Lung (tissue), 12 donors: ENCODE data around the gene MYO16. TPM values are rescaled to one million over a fixed set of nuclear protein-coding genes. Genes with fewer than 3 reads are reported as not detected.

Experiments
- ATAC-seq: fragments of 200-7000 bp; cut with Tn5 transposase; one replicate; pipeline ENCODE4 v1.9.1; 2020; ENCODE audit warnings: moderate number of reproducible peaks; ENCODE audit not compliant: insufficient read depth, low FRiP score
- DNase-seq, 3 donors: peaks; one replicate each; pipeline ENCODE4 v3.0.0-alpha.2; 2013 to 2017
- H3K27ac ChIP-seq, 2 donors: one replicate each; pipeline ENCODE4 v1.5.1; 2013; ENCODE audit warnings: mild to moderate bottlenecking in 2 of 2, moderate library complexity in 2 of 2, control low read depth in 1 of 2, inconsistent platforms in 1 of 2, low read depth in 1 of 2, low read length in 1 of 2
- H3K27me3 ChIP-seq, 3 donors: one replicate each; pipeline ENCODE4 v1.5.1; 2013; ENCODE audit warnings: low read length in 2 of 3; ENCODE audit not compliant: control insufficient read depth in 3 of 3, insufficient read depth in 3 of 3
- H3K36me3 ChIP-seq, 4 donors: one replicate each; pipeline ENCODE4 v1.5.1; 2013; ENCODE audit warnings: low read length in 4 of 4, mild to moderate bottlenecking in 1 of 4, moderate library complexity in 1 of 4; ENCODE audit not compliant: control insufficient read depth in 4 of 4, insufficient read depth in 4 of 4
- H3K4me1 ChIP-seq, 5 donors: one replicate each; pipeline ENCODE4 v1.5.1; 2013; ENCODE audit warnings: low read length in 5 of 5, mild to moderate bottlenecking in 2 of 5, moderate library complexity in 1 of 5; ENCODE audit not compliant: control insufficient read depth in 5 of 5, insufficient read depth in 5 of 5
- H3K4me3 ChIP-seq: one replicate; pipeline ENCODE4 v1.5.1; 2013; ENCODE audit warnings: mild to moderate bottlenecking, control low read depth, moderate library complexity
- H3K9ac ChIP-seq, 2 donors: one replicate each; pipeline ENCODE4 v1.5.1; 2013; ENCODE audit warnings: low read length in 2 of 2, control low read depth in 1 of 2; ENCODE audit not compliant: insufficient read depth in 1 of 2
- H3K9me3 ChIP-seq, 4 donors: one replicate each; pipeline ENCODE4 v1.5.1; 2013; ENCODE audit warnings: low read length in 3 of 4, mild to moderate bottlenecking in 1 of 4, moderate library complexity in 1 of 4; ENCODE audit not compliant: control insufficient read depth in 4 of 4, insufficient read depth in 3 of 4
- WGBS, 2 donors: extraction: QIAGEN DNeasy Blood & Tissue Kit; methylation state at CpG; one replicate each; pipeline ENCODE4 v1.1.7; 2013; 5-methylcytosine and 5-hydroxymethylcytosine counted together
- polyA plus RNA-seq, 2 donors: library from polyadenylated mRNA; stranded (reverse); fragments of 200-250 nt; gene quantifications; one replicate each; pipeline ENCODE4 v1.2.1, GENCODE V29; 2013
- total RNA-seq, 2 donors: library from RNA; depleted of rRNA in 1 of 2; stranded (reverse); fragments of >200 nt in 1 of 2; gene quantifications; one replicate each; pipeline ENCODE4 v1.2.1, GENCODE V29; 2014 to 2021
- TF ChIP-seq, protein P1 (sequence below): IDR thresholded peaks from 2 replicates; pipeline ENCODE4 v1.5.1; 2012; ENCODE audit warnings: mild to moderate bottlenecking; ENCODE audit errors: control extremely low read depth, extremely low read depth
- donor health status: control.
- donor health status: control.
- donor health status: Bipolar disorder and iron deficiency.
- donor health status: healthy.
- donor health status: DM: yes; HTN: yes; CAD: no.

Gene MYO16
- total and polyA plus RNA-seq, 4 donors: 0.12 to 13.8 (median 0.88) TPM

- H3K9ac ChIP-seq: no peak overlapping the region
- WGBS, 2 donors: 48 to 67% methylated on average over 1 of the region's 1 CpG
- H3K36me3 ChIP-seq: no peaks in the 10 kb centered on the region
- H3K9me3 ChIP-seq: peaks cover 0 to 16% (median 3%) of the 10 kb centered on the region in 4 donors
- no peaks in the 10 kb centered on the region for H3K4me1 ChIP-seq
- H3K27me3 ChIP-seq: no peaks in the 10 kb centered on the region
- ATAC-seq: no peak
- TF ChIP-seq, protein P1, sequence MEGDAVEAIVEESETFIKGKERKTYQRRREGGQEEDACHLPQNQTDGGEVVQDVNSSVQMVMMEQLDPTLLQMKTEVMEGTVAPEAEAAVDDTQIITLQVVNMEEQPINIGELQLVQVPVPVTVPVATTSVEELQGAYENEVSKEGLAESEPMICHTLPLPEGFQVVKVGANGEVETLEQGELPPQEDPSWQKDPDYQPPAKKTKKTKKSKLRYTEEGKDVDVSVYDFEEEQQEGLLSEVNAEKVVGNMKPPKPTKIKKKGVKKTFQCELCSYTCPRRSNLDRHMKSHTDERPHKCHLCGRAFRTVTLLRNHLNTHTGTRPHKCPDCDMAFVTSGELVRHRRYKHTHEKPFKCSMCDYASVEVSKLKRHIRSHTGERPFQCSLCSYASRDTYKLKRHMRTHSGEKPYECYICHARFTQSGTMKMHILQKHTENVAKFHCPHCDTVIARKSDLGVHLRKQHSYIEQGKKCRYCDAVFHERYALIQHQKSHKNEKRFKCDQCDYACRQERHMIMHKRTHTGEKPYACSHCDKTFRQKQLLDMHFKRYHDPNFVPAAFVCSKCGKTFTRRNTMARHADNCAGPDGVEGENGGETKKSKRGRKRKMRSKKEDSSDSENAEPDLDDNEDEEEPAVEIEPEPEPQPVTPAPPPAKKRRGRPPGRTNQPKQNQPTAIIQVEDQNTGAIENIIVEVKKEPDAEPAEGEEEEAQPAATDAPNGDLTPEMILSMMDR: no peak
- DNase-seq: no peak
- no peak overlapping the region for H3K4me3 ChIP-seq
- H3K27ac ChIP-seq: no peak overlapping the region
Observed at GRCh38 chr13:108669381-108669780, 40.0 kb downstream of the MYO16 start.

DNA sequence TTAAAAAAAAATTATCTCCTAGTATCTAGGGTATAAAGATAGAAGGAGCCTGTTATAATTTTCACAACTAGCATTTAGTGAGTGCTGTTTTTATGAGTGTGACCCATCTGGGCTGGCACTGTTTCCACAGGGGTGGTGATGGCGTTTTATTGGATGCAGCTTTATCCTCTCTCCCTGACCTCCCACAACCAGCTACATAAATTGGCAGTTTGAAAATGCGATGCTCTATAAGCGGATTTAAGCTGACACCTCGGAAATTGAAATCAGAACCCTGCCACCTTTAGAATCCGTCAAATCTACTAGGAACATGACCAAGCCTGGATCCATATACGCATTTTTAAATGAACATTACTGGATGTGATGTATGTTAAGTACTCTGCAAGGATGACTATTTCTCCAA is 44.9 kb downstream of the MYO16 start:
- no peak for ATAC-seq

GRCh38 chr13:108674771-108675170 is 45.4 kb downstream of the MYO16 start:
- Histone ChIP-seq H3K36me3 (no peaks in the 10 kb centered on the region), H3K27ac (no peak overlapping the region), H3K4me3 (no peak overlapping the region), H3K27me3 (peaks cover 0 to 2% (median 0%) of the 10 kb centered on the region in 3 donors), H3K9ac (no peak overlapping the region), H3K4me1 (no peaks in the 10 kb centered on the region), H3K9me3 (peaks cover 0 to 3% (median 0%) of the 10 kb centered on the region in 4 donors)
- TF ChIP-seq, protein P1: no peak
- WGBS, 2 donors: 82 to 86% methylated on average over 4 of the region's 4 CpGs
- DNase-seq (no peak), ATAC-seq (no peak)

More for the DNA sequence above, 44.9 kb downstream of the MYO16 start:
- WGBS, 2 donors: 84% methylated on average over 6 of the region's 6 CpGs
- Histone ChIP-seq H3K4me3 (no peak overlapping the region), H3K27me3 (peaks cover 0 to 2% (median 0%) of the 10 kb centered on the region in 3 donors), H3K4me1 (no peaks in the 10 kb centered on the region), H3K36me3 (no peaks in the 10 kb centered on the region), H3K9me3 (peaks cover 0 to 4% (median 0%) of the 10 kb centered on the region in 4 donors), H3K27ac (no peak overlapping the region), H3K9ac (no peak overlapping the region)
- TF ChIP-seq, protein P1: no peak
- no peak for DNase-seq

DNA sequence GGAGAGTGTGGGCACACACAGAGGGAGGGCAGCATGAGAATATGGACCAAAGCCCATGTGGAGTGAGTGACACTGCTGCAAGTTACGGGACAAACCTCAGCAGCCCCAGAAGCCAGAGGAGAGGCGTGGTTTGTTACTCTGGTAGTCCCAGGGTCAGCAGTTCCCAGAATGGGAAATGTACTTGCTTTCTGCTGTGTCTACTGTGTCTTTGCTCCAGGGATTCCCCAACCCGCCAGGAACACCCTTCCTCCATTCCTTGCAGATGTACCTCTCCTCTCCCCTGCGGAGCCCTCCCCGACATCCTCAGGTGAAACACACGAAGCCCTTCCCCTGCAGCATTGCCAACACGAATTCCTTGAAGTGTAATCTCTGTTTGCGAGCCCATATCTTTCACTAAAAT is 47.2 kb downstream of the MYO16 start:
- ATAC-seq (no peak), DNase-seq (no peak)
- no peak overlapping the region for H3K4me3 ChIP-seq
- TF ChIP-seq, protein P1: no peak
- 57 to 78% methylated on average over 8 of the region's 8 CpGs for WGBS, 2 donors
- H3K36me3 ChIP-seq: no peaks in the 10 kb centered on the region
- no peak overlapping the region for H3K9ac ChIP-seq
- no peaks in the 10 kb centered on the region for H3K9me3 ChIP-seq
- peaks cover 0 to 2% (median 0%) of the 10 kb centered on the region in 3 donors for H3K27me3 ChIP-seq
- no peaks in the 10 kb centered on the region for H3K4me1 ChIP-seq
- H3K27ac ChIP-seq: no peak overlapping the region
